HEK293 (cell line): Measurements from ENCODE around the gene BTNL9.
"Not testable (repeated sequence)": the region's sequence is repeated elsewhere in the genome, so short reads cannot be mapped to it uniquely, and the experiment has no call there.

Source experiments
- CTCF ChIA-PET: fragments of 350-600 bp; formaldehyde crosslinking; extraction: SDS; loops from one replicate; lab custom pipeline; 2021; ENCODE audit warnings: antibody characterized with exemption; lab: Yijun Ruan, JAX
- POLR2A ChIA-PET: fragments of 300-600 bp; formaldehyde crosslinking; extraction: SDS; loops from one replicate; lab custom pipeline; 2020; ENCODE audit warnings: antibody characterized with exemption, inconsistent platforms; lab: Yijun Ruan, JAX
- H3K27ac ChIP-seq: fragments of 200-500 bp; sonication (Bioruptor generic); 2 replicates; pipeline ENCODE4 v1.5.1; 2014; ENCODE audit warnings: low read depth, low read length, control low read depth, inconsistent platforms; ENCODE audit errors: extremely low read depth
- H3K36me3 ChIP-seq, 2 experiments: fragments of 200-500 bp in 1 of 2; sonication (Bioruptor generic) in 1 of 2; 1 replicate in 1 of 2; 2 replicates in 1 of 2; pipeline ENCODE4 v1.5.1; 2014 to 2017; ENCODE audit warnings: inconsistent platforms in 2 of 2, low read length in 2 of 2; ENCODE audit not compliant: control insufficient read depth in 2 of 2, insufficient read depth in 1 of 2
- H3K4me1 ChIP-seq: fragments of 200-500 bp; sonication (Bioruptor generic); 2 replicates; pipeline ENCODE4 v1.5.1; 2014; ENCODE audit warnings: mild to moderate bottlenecking, low read length, inconsistent platforms; ENCODE audit not compliant: control insufficient read depth, insufficient read depth
- H3K4me3 ChIP-seq: 2 replicates; pipeline ENCODE4 v1.5.1; 2011; ENCODE audit warnings: low read depth, mild to moderate bottlenecking, control low read depth, low read length, moderate library complexity
- H3K9me3 ChIP-seq: fragments of 200-500 bp; sonication (Bioruptor generic); 2 replicates; pipeline ENCODE4 v1.5.1; 2014; ENCODE audit warnings: low read depth, low read length, inconsistent platforms; ENCODE audit not compliant: control insufficient read depth, insufficient read depth
- MEIS1 ChIP-seq: sonication (generic); formaldehyde crosslinking; IDR thresholded peaks from 2 replicates; pipeline ENCODE4 v1.8.1; 2022; ENCODE audit warnings: missing genetic modification reagents, mild to moderate bottlenecking, borderline replicate concordance
- MYNN ChIP-seq: fragments of 450-650 bp; formaldehyde crosslinking; IDR thresholded peaks from 2 replicates; pipeline ENCODE4 v1.5.1; 2016; ENCODE audit warnings: missing biosample characterization, missing genetic modification characterization, borderline replicate concordance
- PRDM1 ChIP-seq: fragments of 450-650 bp; formaldehyde crosslinking; IDR thresholded peaks from 2 replicates; pipeline ENCODE4; 2016; ENCODE audit warnings: missing biosample characterization, missing genetic modification characterization
- SCRT2 ChIP-seq: fragments of 450-650 bp; formaldehyde crosslinking; IDR thresholded peaks from 2 replicates; pipeline ENCODE4 v1.5.1; 2016; ENCODE audit warnings: missing biosample characterization, missing genetic modification characterization
- ZNF146 ChIP-seq: fragments of 450-650 bp; formaldehyde crosslinking; IDR thresholded peaks from 2 replicates; pipeline ENCODE4 v1.5.1; 2016; ENCODE audit warnings: missing biosample characterization, missing genetic modification characterization
- ZNF529 ChIP-seq: fragments of 450-650 bp; formaldehyde crosslinking; IDR thresholded peaks from 2 replicates; pipeline ENCODE4 v1.5.1; 2017; ENCODE audit warnings: missing genetic modification characterization, missing biosample characterization; ENCODE audit not compliant: insufficient replicate concordance
- ZNF623 ChIP-seq: fragments of 450-650 bp; formaldehyde crosslinking; IDR thresholded peaks from 2 replicates; pipeline ENCODE4 v1.5.1; 2016; ENCODE audit warnings: missing biosample characterization, missing genetic modification characterization
- TF ChIP-seq, protein P1 (sequence below): fragments of 450-650 bp; formaldehyde crosslinking; IDR thresholded peaks from 2 replicates; pipeline ENCODE4 v1.5.1; 2016; ENCODE audit warnings: missing biosample characterization, missing genetic modification characterization
- TF ChIP-seq, protein P2 (sequence below): fragments of 450-650 bp; formaldehyde crosslinking; IDR thresholded peaks from 2 replicates; pipeline ENCODE4 v1.5.1; 2016; ENCODE audit warnings: missing biosample characterization, missing genetic modification characterization
- TF ChIP-seq, protein P3 (sequence below): fragments of 450-650 bp; formaldehyde crosslinking; optimal IDR thresholded peaks from 2 replicates; pipeline ENCODE3; 2016; ENCODE audit warnings: missing biosample characterization, mild to moderate bottlenecking, missing genetic modification characterization

Gene BTNL9

DNA sequence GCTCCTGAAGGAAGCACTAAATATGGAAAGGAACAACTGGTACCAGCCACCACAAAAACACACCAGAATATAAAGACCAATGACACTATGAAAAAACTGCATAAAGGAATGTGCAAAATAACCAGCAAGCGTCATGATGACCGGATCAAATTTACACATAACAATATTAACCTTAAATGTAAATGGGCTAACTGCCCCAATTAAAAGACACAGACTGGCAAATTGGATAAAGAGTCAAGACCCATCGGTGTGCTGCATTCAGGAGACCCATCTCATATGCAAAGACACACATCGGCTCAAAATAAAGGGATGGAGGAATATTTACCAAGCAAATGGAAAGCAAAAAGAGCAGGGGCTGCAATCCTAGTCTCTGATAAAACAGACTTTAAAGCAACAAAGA is 30.0 kb upstream of the BTNL9 start:
- H3K4me1 ChIP-seq, CTCF ChIA-PET, POLR2A ChIA-PET, H3K9me3 ChIP-seq, H3K4me3 ChIP-seq, H3K36me3 ChIP-seq, H3K27ac ChIP-seq: not testable (repeated sequence)
- peak; percentile 61 for TF ChIP-seq ZNF529 (tag by site-specific recombination)

DNA sequence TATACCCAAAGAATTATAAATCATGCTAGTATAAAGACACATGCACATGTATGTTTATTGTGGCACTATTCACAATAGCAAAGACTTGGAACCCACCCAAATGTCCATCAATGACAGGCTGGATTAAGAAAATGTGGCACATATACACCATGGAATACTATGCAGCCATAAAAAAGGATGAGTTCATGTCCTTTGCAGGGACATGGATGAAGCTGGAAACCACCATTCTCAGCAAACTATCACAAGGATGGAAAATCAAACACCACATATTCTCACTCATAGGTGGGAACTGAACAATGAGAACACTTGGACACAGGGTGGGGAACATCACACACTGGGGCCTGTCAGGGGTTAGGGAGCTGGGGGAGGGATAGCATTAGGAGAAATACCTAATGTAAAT is 25.4 kb upstream of the BTNL9 start:
- H3K27ac ChIP-seq, H3K36me3 ChIP-seq, H3K9me3 ChIP-seq, CTCF ChIA-PET, H3K4me1 ChIP-seq, POLR2A ChIA-PET, H3K4me3 ChIP-seq: not testable (repeated sequence)
- TF ChIP-seq ZNF146 (tag by site-specific recombination), result peak; percentile 60; the same call in 1 of the 2 replicates

DNA sequence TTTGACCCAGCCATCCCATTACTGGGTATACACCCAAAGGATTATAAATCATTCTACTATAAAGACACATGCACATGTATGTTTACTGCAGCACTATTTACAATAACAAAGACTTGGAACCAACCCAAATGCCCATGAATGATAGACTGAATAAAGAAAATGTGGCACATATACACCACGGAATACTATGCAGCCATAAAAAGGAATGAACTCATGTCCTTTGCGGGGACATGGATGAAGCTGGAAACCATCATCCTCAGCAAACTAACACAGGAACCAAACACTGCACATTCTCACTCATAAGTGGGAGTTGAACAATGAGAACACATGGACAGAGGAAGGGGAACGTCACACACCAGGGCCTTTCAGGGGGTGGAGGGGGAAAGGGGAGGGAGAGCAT is 22.6 kb upstream of the BTNL9 start:
- H3K4me3 ChIP-seq, H3K27ac ChIP-seq, POLR2A ChIA-PET: not testable (repeated sequence)
- peak; percentile 72 for TF ChIP-seq ZNF146 (tag by site-specific recombination)
- TF ChIP-seq, all 188 proteins: peak for 1; not testable (repeated sequence) for 187
- H3K36me3 ChIP-seq, H3K9me3 ChIP-seq, H3K4me1 ChIP-seq: not testable (repeated sequence)
- CTCF ChIA-PET, result interaction anchor here (0.6 kb wide), 1 partner anchor 135 kb away, joined by 3 read pairs; no protein-coding TSS in a partner anchor

GRCh38 chr5:181020688-181021087 is 19.4 kb upstream of the BTNL9 start:
- ChIA-PET POLR2A (no interaction called here), CTCF (no interaction called here)
- Histone ChIP-seq H3K4me1 (no peaks in the 10 kb centered on the region), H3K9me3 (no peaks in the 10 kb centered on the region), H3K4me3 (no peak overlapping the region), H3K27ac (no peak overlapping the region), H3K36me3 (no peaks in the 10 kb centered on the region)
- no peak for TF ChIP-seq MEIS1
- no peak for TF ChIP-seq PRDM1 (tag by site-specific recombination)

- TF ChIP-seq SCRT2 (tag by site-specific recombination), result no peak
- TF ChIP-seq, protein P1, sequence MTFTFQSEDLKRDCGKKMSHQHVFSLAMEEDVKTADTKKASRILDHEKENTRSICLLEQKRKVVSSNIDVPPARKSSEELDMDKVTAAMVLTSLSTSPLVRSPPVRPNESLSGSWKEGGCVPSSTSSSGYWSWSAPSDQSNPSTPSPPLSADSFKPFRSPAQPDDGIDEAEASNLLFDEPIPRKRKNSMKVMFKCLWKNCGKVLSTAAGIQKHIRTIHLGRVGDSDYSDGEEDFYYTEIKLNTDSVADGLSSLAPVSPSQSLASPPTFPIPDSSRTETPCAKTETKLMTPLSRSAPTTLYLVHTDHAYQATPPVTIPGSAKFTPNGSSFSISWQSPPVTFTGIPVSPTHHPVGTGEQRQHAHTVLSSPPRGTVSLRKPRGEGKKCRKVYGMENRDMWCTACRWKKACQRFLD (tag by site-specific recombination), result no peak
- no peak for TF ChIP-seq ZNF623 (tag by site-specific recombination)
- TF ChIP-seq, protein P2, sequence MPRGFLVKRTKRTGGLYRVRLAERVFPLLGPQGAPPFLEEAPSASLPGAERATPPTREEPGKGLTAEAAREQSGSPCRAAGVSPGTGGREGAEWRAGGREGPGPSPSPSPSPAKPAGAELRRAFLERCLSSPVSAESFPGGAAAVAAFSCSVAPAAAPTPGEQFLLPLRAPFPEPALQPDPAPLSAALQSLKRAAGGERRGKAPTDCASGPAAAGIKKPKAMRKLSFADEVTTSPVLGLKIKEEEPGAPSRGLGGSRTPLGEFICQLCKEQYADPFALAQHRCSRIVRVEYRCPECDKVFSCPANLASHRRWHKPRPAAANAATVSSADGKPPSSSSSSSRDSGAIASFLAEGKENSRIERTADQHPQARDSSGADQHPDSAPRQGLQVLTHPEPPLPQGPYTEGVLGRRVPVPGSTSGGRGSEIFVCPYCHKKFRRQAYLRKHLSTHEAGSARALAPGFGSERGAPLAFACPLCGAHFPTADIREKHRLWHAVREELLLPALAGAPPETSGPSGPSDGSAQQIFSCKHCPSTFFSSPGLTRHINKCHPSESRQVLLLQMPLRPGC (tag by site-specific recombination), result no peak
- TF ChIP-seq, protein P3, sequence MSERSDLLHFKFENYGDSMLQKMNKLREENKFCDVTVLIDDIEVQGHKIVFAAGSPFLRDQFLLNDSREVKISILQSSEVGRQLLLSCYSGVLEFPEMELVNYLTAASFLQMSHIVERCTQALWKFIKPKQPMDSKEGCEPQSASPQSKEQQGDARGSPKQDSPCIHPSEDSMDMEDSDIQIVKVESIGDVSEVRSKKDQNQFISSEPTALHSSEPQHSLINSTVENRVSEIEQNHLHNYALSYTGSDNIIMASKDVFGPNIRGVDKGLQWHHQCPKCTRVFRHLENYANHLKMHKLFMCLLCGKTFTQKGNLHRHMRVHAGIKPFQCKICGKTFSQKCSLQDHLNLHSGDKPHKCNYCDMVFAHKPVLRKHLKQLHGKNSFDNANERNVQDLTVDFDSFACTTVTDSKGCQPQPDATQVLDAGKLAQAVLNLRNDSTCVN (tag by site-specific recombination), result no peak
- TF ChIP-seq MYNN (tag by site-specific recombination), result no peak
- CTCF ChIA-PET, result no interaction called here
- Histone ChIP-seq H3K27ac (no peak overlapping the region), H3K36me3 (no peaks in the 10 kb centered on the region), H3K4me1 (no peaks in the 10 kb centered on the region), H3K4me3 (no peak overlapping the region), H3K9me3 (no peaks in the 10 kb centered on the region)
- POLR2A ChIA-PET, result no interaction called here
These were observed 15.6 kb upstream of the BTNL9 start for GRCh38 chr5:181024245-181025064.
